Fibroblast of peridontal ligament (primary cell): ENCODE results near the gene SLC4A7.
"Not testable (repeated sequence)": the region's sequence is repeated elsewhere in the genome, so short reads cannot be mapped to it uniquely, and the experiment has no call there.

Source experiments
- DNase-seq: peaks from one replicate; pipeline ENCODE4 v3.0.0-alpha.2; 2010; ENCODE audit errors: extremely low read depth

The SLC4A7 gene

GRCh38 chr3:27429909-27430308, 54.3 kb downstream of the SLC4A7 start:
- no peak for DNase-seq

DNA sequence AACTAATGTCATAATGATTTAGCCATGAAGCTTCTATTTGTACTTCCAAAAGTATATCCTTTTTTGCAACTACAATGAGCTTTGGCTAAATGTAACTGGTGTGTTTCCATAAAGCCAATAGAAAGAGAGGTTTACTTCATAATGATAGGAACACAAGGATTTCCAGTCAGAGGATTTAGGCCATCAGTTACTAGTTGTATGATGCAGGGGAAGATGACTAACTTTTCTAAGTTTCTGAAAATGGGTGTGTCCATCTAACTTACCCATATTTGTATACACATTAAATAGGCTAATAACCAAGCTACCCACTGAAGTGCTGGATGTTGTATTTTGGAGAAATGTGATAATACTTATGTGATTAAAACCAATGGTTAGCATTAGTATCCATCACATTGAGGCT, 55.7 kb downstream of the SLC4A7 start:
- no peak for DNase-seq

DNA sequence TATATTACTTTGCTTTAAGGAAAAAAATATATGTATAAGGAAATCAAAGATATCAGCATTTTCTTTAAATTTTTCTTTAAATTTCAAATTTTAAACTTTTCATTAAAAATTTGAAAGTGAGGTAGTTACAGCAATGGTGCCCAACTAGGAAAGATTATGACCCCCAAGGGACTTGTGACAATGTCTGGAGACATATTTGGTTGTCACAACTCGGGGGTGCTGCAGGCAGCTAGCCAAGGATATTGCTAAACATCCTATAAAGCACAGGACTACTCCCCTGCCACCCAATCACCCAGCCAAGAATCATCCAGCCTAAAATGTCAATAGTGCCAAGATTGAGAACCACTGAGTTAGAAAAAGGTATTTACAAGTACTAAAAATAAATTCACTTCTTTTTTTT, 57.3 kb downstream of the SLC4A7 start:
- DNase-seq: no peak

- no peak for DNase-seq
These were observed 58.2 kb downstream of the SLC4A7 start for GRCh38 chr3:27425896-27426565.

GRCh38 chr3:27424812-27425521, 59.2 kb downstream of the SLC4A7 start:
- not testable (repeated sequence) for DNase-seq

- DNase-seq: peak; percentile 74
These were observed 60.7 kb downstream of the SLC4A7 start for GRCh38 chr3:27423463-27423862.

GRCh38 chr3:27422617-27423016, 61.6 kb downstream of the SLC4A7 start:
- no peak for DNase-seq

DNA sequence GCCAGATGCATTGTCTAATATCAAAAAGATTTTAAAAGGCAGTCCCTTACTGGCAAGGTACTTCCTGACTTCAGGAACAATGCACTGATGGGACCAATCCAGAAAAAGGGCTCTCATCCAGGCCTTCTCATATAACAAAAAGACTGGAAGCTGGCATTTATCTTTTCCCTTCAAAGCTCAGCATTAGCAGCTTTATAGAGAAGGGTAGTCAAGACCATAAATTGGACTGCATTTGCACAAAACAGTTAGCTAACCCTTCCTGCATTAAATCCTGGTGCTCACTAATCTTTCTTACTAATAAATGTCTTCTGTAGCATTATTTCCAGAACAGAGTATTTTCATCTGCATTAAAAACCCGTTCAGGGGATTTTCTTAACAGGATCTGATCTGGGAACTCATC, 69.0 kb downstream of the SLC4A7 start:
- DNase-seq: no peak

GRCh38 chr3:27392950-27393679, 91.1 kb downstream of the SLC4A7 start:
- DNase-seq: no peak

DNA sequence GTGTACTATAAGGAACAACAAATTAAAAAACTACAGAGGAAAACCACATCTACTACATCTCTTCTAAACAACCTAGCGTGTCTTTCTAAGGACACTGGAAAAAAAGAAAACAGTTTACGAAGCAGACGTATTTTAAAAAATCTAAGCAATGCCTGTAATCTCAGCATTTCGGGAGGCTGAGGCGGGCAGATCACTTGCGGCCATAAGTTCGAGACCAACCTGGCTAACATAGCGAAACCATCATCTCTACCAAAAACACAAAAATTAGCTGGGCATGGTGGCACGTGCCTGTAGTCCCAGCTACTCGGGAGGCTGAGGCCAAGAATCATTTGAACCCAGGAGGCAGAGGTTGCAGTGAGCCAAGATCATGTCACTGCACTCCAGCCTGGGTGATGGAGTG, 91.8 kb downstream of the SLC4A7 start:
- DNase-seq: not testable (repeated sequence)

DNA sequence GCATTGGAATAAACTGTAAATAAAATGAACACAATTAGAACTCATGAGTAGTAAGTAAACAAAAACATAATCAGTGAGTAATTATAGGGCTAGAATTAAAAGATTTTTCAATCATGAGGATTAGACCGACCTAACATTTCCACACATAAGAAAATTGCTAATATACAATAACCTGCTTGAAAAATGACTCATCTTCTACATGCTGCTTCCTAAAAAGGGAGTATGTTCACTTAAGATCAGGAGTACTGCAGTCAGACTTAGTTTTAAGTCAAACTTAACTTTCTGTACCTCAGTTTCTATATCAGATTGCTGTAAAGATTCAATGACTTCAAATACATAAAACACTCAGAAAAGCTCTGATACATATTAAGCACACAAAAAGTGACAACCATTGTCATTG, 92.4 kb downstream of the SLC4A7 start:
- no peak for DNase-seq

DNA sequence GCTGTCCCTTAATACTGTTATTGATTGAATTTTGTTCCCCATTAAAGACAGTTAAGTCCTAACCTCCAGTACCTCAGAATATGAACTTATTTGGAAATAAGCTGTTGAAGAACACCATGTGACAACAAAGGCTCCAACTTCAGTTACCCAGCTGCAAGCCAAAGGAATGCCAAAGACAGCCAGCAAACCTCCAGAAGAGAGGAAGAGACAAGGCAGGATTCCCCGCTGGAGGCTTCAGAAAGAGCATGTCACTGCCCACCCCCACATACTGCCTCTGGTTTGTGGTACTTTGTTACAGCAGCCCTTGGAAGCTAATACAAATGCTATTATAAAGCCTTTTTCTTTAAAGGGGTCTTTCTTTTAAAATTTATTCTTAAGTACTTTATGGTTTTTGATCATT, 96.6 kb downstream of the SLC4A7 start:
- DNase-seq: peak; percentile 51

- DNase-seq: no peak
These were observed 98.7 kb downstream of the SLC4A7 start for GRCh38 chr3:27385504-27385903.

- DNase-seq: no peak
These were observed 100.0 kb downstream of the SLC4A7 start for GRCh38 chr3:27384191-27384590.

DNA sequence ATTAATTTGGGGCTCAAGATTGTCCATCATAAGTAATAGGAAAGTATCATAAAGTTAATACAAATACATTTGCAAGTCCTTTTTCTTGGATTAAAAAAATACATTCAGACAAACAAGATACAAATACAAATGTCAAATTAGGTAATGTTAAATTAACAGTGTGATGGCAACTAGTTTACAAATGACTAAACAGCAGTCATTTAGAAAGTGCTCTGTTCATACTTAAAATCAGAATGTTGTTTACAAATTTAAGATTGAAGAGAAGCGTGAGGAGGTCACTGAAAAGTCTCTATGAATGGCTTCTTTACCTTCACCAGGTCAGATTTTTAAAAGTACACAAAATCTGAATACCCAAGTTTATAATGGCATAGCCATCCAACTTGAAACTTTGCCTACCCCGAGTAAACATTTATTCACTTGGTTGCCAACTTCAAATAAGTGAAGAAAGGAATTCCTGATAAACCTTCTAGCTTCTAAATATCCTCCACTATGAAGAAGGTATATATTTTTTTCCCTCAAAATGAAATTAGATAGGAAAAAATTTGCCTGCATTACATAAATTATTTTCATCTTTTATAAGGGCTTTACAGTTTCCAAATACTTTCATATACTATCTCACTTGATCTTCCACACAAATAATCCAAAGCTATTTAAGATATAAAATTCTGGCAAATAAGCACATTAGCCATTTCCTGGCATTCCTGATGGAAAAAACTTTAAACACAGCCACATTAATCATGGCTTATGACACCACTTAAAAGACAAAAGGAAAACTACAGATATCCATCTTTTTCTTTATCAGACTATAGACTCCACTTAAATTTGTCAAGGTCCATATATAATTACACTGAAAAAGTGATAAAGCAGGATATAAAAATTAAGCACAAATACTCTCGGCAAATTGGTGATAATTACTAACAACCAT, 103.5 kb downstream of the SLC4A7 start:
- DNase-seq: no peak

DNA sequence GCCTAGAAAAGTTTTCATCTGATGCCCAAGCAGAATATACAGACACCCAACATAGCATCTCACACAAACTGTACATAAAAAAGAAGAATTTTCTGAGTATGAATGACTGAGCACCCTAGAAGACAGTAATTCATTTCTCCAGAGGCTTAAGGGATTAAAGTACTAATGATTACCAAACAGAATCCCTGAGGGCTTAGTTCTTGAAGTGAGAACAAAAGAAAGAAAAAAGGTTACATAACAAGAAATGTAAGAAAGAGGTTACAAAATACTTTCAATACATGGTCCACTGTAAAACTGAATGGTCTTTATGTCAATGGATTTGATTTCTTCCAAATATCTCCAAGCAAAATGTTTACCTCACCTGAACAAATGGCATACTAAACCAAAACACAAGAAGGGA, 105.9 kb downstream of the SLC4A7 start:
- DNase-seq: no peak

DNA sequence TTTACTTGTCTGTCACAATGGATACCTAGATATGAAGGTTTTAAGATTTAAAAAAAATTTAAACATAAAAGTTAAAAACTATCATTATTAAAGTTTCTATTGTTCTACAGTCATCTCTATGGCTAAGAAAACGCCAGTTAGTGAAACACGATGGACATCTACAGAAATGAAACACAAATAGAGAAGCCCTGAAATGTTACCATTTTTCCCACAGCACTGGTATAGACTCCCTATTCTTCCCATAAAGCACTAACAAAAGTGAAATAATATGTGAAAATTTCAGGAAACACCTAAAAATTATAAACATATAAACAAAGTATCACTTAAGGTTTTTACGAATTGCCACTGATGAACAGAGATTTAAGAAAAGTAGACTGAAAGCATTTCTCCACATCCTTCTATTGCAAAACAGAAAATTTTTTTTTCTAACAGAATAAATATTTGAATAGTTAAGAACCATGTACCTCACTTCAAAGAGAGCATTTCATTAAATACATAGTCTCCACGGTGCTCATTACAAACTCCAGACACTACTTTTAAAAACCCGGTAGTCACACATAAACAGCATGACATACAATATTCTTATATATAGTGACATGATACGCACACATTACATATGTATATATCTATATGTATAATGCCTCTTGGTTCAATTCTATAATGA, 107.9 kb downstream of the SLC4A7 start:
- no peak for DNase-seq

GRCh38 chr3:27368831-27369607, 115.2 kb downstream of the SLC4A7 start, which contains the start of gene NEK10:
Gene NEK10 (minus strand): TSS chr3:27369383. CDS start chr3:27352882, 16,501 bp downstream.
- peak; percentile 72 for DNase-seq

DNA sequence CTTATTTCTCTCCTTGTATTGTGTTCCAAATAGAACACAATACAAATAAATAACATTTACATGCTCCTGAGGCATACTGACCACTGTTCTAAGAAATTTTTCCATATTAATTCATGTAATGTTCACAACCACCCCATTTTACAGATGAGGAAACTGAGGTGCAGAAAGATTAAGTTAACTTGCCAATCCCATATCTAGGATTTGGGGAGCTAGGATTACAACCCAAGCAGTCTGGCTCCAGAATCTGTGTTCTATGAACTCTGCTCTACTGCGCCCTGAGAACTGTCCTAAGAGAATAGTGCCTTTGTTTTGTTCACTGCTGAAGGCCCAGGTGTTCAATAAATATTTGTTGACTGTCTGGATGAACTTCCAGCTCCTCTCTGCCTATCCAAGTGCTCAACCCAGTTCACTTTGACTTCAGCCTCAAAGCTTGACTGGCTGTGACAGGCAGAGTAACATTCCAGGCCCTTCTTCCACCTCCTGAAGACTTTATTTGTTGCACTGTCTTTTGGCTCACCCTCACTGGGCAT, 118.1 kb downstream of the SLC4A7 start:
- DNase-seq: no peak
